ENCODE measurements around the gene MLLT11. TPM values are rescaled to one million over a fixed set of nuclear protein-coding genes. Genes with fewer than 3 reads are reported as not detected.
A peak's percentile ranks its signal among the peaks of the same experiment; 100 is the strongest.

Gene MLLT11
- total RNA-seq, 1 experiment from 2014 or later: 16.4 TPM

- 0 out of 2 replicates have a peak overlapping the region, but pooled peaks have one; percentile 5 for H3K4me3 Mint-ChIP-seq
- CTCF ChIA-PET: interaction anchor here (0.6 to 2.2 kb wide), 8 partner anchors 11 to 822 kb away, joined by 3 to 16 read pairs (median 4); partner anchors contain the start of genes C1orf56, CDC42SE1, GABPB2 and MINDY1
- ATAC-seq: no peak
These were observed 23.2 kb upstream of the MLLT11 start for GRCh38 chr1:151037032-151037431.

GRCh38 chr1:151039521-151039920 is 20.7 kb upstream of the MLLT11 start:
- ChIA-PET POLR2A (no interaction called here), CTCF (interaction anchor here (1.0 to 1.4 kb wide), 3 partner anchors 9 to 60 kb away, joined by 4 to 8 read pairs (median 4); partner anchors contain the start of gene C1orf56)
- no peak for DNase-seq (ENCODE audit: low spot score)
- Mint-ChIP-seq H3K27ac (no peak overlapping the region; the same call in 1 of the 2 replicates), H3K4me1 (peaks cover 16% of the 10 kb centered on the region), H3K4me3 (no peak overlapping the region), H3K36me3 (peaks cover 7% of the 10 kb centered on the region; the same call in 1 of the 2 replicates), H3K9me3 (no peaks in the 10 kb centered on the region), H3K27me3 (ENCODE audit: low read depth) (no peaks in the 10 kb centered on the region)
- ATAC-seq: no peak
- TF ChIP-seq AR (CRISPR knock-in tag; IDR thresholded peaks at IDR 0.05) (no peak), ZNF317 (CRISPR knock-in tag; IDR thresholded peaks at IDR 0.05; ENCODE audit: borderline replicate concordance, low read depth) (no peak), ZNF532 (CRISPR knock-in tag; IDR thresholded peaks at IDR 0.05; ENCODE audit: borderline replicate concordance) (no peak), SMAD4 (CRISPR knock-in tag; IDR thresholded peaks at IDR 0.05) (no peak), EMX1 (CRISPR knock-in tag; IDR thresholded peaks at IDR 0.05) (no peak), ETV6 (CRISPR knock-in tag; IDR thresholded peaks at IDR 0.05) (no peak), ZNF512 (CRISPR knock-in tag; IDR thresholded peaks at IDR 0.05; ENCODE audit: borderline replicate concordance) (no peak), E2F5 (CRISPR knock-in tag; IDR thresholded peaks at IDR 0.05) (no peak), MYBL2 (CRISPR knock-in tag; IDR thresholded peaks at IDR 0.05) (no peak), RORB (CRISPR knock-in tag; IDR thresholded peaks at IDR 0.05) (no peak)

More at GRCh38 chr1:151037032-151037431, 23.2 kb upstream of the MLLT11 start:
- Mint-ChIP-seq H3K27ac (peak overlapping the region; percentile 93), H3K27me3 (ENCODE audit: low read depth) (no peaks in the 10 kb centered on the region), H3K9me3 (no peaks in the 10 kb centered on the region), H3K4me1 (peaks cover 16% of the 10 kb centered on the region), H3K36me3 (peaks cover 17% of the 10 kb centered on the region)
- peak; percentile 30 for TF ChIP-seq PRDM15 (CRISPR knock-in tag; IDR thresholded peaks at IDR 0.05)
- no peak for TF ChIP-seq USF1 (CRISPR knock-in tag; IDR thresholded peaks at IDR 0.05)
- no peak for TF ChIP-seq IRF1 (CRISPR knock-in tag; IDR thresholded peaks at IDR 0.05)
- TF ChIP-seq SMAD4 (CRISPR knock-in tag; IDR thresholded peaks at IDR 0.05): no peak
- POLR2A ChIA-PET: interaction anchor here (1.1 kb wide), 1 partner anchor 11 kb away, joined by 5 read pairs; no protein-coding TSS in a partner anchor
- DNase-seq (ENCODE audit: low spot score): no peak

Measured in WTC11 (cell line).